Transverse colon (tissue), 4 donors: ENCODE data around the gene SIPA1L2. TPM values are rescaled to one million over a fixed set of nuclear protein-coding genes. Genes with fewer than 3 reads are reported as not detected.
A peak's percentile ranks its signal among the peaks of the same experiment; 100 is the strongest.

Experiments used
- DNase-seq: peaks from one replicate; pipeline ENCODE4 v3.0.0-alpha.2; 2019
- H3K27ac ChIP-seq, 4 donors: fragments of 200-600 bp; sonication (generic); 2 replicates each; pipeline ENCODE4 v1.5.1; 2016 to 2018; ENCODE audit warnings: inconsistent platforms in 4 of 4
- H3K27me3 ChIP-seq: fragments of 200-600 bp; sonication (generic); 2 replicates; pipeline ENCODE4 v1.5.1; 2017; ENCODE audit warnings: inconsistent platforms
- H3K36me3 ChIP-seq, 4 donors: fragments of 200-600 bp; sonication (generic); 2 replicates each; pipeline ENCODE4 v1.5.1; 2017 to 2019; ENCODE audit warnings: inconsistent platforms in 4 of 4
- H3K4me1 ChIP-seq, 4 donors: fragments of 200-600 bp; sonication (generic); 2 replicates each; pipeline ENCODE4 v1.5.1; 2017 to 2020; ENCODE audit warnings: inconsistent platforms in 4 of 4
- H3K4me3 ChIP-seq, 4 donors: fragments of 200-600 bp; sonication (generic); 1 replicate in 1 of 4; 2 replicates in 3 of 4; pipeline versions ENCODE4 v1.5.1 to v1.6.1; 2017 to 2019; ENCODE audit warnings: inconsistent platforms in 4 of 4
- H3K9me3 ChIP-seq, 2 donors: fragments of 200-600 bp; sonication (generic); 2 replicates each; pipeline ENCODE4 v1.5.1; 2017 to 2019; ENCODE audit warnings: inconsistent platforms in 2 of 2
- EP300 ChIP-seq: sonication (generic); formaldehyde crosslinking; IDR thresholded peaks from one replicate; pipeline ENCODE4 v1.6.1; 2017; ENCODE audit warnings: antibody characterized with exemption, low read depth
- POLR2A ChIP-seq: fragments of 450-650 bp; IDR thresholded peaks from one replicate; pipeline ENCODE4 v1.6.1; 2016; ENCODE audit warnings: antibody characterized with exemption, mild to moderate bottlenecking, moderate library complexity
- POLR2AphosphoS5 ChIP-seq, 3 donors: sonication (generic); formaldehyde crosslinking; IDR thresholded peaks; one replicate each; pipeline ENCODE4 v1.6.1; 2016; ENCODE audit warnings: antibody characterized with exemption in 3 of 3
- WGBS, 2 donors: methylation state at CpG; one replicate each; pipeline ENCODE4 v1.1.5; 2018; ENCODE audit warnings: low coverage in 1 of 2; 5-methylcytosine and 5-hydroxymethylcytosine counted together
- in situ Hi-C, 4 donors: fragments of 200-750 bp; cut with MboI; loops; one replicate each; pipeline versions ENCODE4 v1.15.0 to v1.15.1; 2017; ENCODE audit warnings: low sequenced_read_pairs in 3 of 4, low pct_ligation_motif_present in 1 of 4, low pct_unique_long_range_greater_than_20kb in 1 of 4
- intact Hi-C: fragments of 100-400 bp; cut with DNase I; formaldehyde crosslinking; loops from one replicate; pipeline ENCODE4 v1.15.1; 2023; ENCODE audit warnings: low total_unique reads
- total RNA-seq, 4 donors: library from RNA; depleted of rRNA; stranded (reverse); fragments of >200 nt; gene quantifications; one replicate each; pipeline ENCODE4 v1.1.0, GENCODE V29; 2016
- TF ChIP-seq, protein P1 (sequence below), 5 experiments: fragments of 200-600 bp in 3 of 5; fragments of 450-650 bp in 2 of 5; sonication (generic) in 3 of 5; IDR thresholded peaks; 1 replicate in 2 of 5; 2 replicates in 3 of 5; pipeline ENCODE4 v1.5.1; 2016 to 2017; ENCODE audit warnings: antibody characterized with exemption in 5 of 5, inconsistent platforms in 3 of 5, mild to moderate bottlenecking in 2 of 5, moderate library complexity in 1 of 5

Gene SIPA1L2
- total RNA-seq, 4 donors from 2014 or later, result 63.0 to 144 (median 97.8) TPM

DNA sequence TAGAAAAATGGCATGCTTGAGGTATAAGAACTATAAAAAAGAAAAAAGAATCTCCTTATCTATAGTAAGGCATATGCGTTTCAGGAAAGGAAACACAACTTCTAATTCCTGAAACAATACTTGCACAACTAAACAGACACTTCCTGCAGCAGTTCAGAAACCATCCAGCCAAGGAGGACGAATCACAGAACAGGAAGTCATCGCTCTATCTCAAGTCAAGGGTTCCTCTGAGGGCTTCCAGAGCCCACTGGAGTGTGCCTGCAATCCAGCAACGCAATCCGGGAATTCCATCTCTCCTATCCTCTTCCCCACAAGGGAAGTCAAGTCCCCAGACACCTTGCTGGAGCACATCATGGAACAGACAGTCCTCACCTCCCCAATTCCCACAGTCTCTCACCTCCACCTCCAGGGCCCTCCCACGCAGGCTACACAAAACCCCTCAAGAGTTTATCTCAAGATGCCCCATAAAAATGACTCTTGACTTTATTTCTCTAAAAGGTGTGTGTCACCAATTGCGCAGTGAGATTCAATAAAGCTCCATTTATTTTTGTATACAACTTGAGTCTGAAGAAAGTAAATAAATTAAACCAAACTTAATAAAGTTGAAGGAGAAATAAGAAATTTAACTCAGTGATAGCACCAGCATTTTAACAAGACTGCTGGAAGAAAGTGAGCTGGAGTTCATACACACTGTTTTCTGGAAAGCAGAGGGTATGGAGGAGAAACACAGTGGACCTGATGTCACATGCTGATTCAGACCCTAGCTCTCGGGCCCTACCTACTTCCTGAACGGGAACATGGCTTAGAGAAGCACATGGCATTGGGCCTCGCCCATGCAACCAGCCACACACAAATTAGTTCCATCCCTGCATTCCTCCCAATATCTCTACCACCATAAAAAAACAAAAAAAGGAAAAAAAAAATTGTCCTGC, 39.9 kb downstream of the SIPA1L2 start:
- intact Hi-C loops (loop anchor here (2.0 kb wide), 1 partner anchor 45 kb away; no protein-coding TSS in a partner anchor), in situ Hi-C loops (no loop called here)
- Histone ChIP-seq H3K27me3 (no peaks in the 10 kb centered on the region), H3K4me3 (no peak overlapping the region), H3K27ac (peak overlapping the region; percentile 16 to 61 (median 36)), H3K4me1 (peaks cover 0 to 31% (median 4%) of the 10 kb centered on the region in 4 donors), H3K36me3 (no peaks in the 10 kb centered on the region), H3K9me3 (no peaks in the 10 kb centered on the region)
- TF ChIP-seq, protein P1, sequence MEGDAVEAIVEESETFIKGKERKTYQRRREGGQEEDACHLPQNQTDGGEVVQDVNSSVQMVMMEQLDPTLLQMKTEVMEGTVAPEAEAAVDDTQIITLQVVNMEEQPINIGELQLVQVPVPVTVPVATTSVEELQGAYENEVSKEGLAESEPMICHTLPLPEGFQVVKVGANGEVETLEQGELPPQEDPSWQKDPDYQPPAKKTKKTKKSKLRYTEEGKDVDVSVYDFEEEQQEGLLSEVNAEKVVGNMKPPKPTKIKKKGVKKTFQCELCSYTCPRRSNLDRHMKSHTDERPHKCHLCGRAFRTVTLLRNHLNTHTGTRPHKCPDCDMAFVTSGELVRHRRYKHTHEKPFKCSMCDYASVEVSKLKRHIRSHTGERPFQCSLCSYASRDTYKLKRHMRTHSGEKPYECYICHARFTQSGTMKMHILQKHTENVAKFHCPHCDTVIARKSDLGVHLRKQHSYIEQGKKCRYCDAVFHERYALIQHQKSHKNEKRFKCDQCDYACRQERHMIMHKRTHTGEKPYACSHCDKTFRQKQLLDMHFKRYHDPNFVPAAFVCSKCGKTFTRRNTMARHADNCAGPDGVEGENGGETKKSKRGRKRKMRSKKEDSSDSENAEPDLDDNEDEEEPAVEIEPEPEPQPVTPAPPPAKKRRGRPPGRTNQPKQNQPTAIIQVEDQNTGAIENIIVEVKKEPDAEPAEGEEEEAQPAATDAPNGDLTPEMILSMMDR (IDR thresholded peaks at IDR 0.05), result no peak
- TF ChIP-seq EP300 (no peak), POLR2AphosphoS5 (IDR thresholded peaks at IDR 0.05) (no peak)
- no peak for DNase-seq
- WGBS, 2 donors, result 54 to 63% methylated on average over 3 to 10 of the region's 10 CpGs

GRCh38 chr1:232589111-232589811, 40.7 kb downstream of the SIPA1L2 start:
- H3K36me3 ChIP-seq, result no peaks in the 10 kb centered on the region
- H3K9me3 ChIP-seq, result no peaks in the 10 kb centered on the region
- in situ Hi-C loops (no loop called here), intact Hi-C loops (no loop called here)
- no peaks in the 10 kb centered on the region for H3K27me3 ChIP-seq
- H3K4me1 ChIP-seq, result peaks cover 0 to 31% (median 4%) of the 10 kb centered on the region in 4 donors
- TF ChIP-seq POLR2A (no peak), EP300 (no peak), POLR2AphosphoS5 (IDR thresholded peaks at IDR 0.05) (no peak)
- TF ChIP-seq, protein P1 (IDR thresholded peaks at IDR 0.05), result no peak
- peak overlapping the region in 2 of 4 donors; percentile 2 to 16 for H3K27ac ChIP-seq
- 66 to 85% methylated on average over 6 of the region's 6 CpGs for WGBS, 2 donors
- no peak for DNase-seq
- no peak overlapping the region for H3K4me3 ChIP-seq

DNA sequence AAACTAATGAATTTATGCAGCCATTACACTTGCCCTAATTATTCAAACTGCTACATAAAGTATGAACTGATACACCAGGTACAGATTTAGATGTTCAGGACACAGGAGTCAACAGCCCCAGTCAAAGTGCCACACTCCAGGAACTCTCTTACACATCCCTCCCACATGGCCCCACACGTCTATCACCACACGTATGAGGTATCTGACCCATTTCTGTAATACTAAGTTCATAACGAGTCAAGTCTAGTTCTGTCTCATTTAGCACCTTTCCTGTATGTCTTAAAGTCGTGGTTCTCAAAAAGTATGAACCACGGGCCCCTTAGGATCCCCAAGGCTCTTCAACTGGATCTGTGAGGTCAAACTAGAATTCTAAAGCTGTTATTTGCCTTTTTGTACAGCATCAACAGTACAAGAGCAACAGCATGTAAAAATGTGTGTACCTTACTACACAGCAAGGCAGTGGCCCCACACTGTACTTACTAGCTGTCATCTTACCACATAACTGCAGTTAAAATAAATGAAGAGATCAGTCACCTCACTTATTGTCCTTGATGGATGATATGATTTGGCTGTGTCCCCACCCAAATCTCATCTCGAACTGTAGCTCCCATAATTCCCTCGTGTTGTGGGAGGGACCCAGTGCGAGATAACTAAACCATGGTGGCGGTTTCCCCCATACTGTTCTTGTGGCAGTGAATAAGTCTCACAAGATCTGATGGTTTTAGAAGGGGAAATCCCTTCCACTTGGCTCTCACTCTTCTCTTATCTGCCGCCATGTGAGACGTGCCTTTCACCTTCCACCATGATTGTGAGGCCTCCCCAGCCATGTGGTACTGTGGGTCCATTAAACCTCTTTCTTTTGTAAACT, 42.6 kb downstream of the SIPA1L2 start:
- whole genome bisulfite sequencing, 2 donors, result 59 to 65% methylated on average over 5 to 11 of the region's 11 CpGs
- peaks cover 0 to 26% (median 4%) of the 10 kb centered on the region in 4 donors for H3K4me1 ChIP-seq
- in situ Hi-C loops, result no loop called here
- H3K27me3 ChIP-seq, result no peaks in the 10 kb centered on the region
- no peaks in the 10 kb centered on the region for H3K9me3 ChIP-seq
- DNase-seq, result no peak
- intact Hi-C loops, result no loop called here
- no peak overlapping the region for H3K27ac ChIP-seq
- H3K4me3 ChIP-seq, result no peak overlapping the region
- no peaks in the 10 kb centered on the region for H3K36me3 ChIP-seq
- no peak for TF ChIP-seq POLR2AphosphoS5 (IDR thresholded peaks at IDR 0.05)
- no peak for TF ChIP-seq EP300
- TF ChIP-seq POLR2A, result no peak
- TF ChIP-seq, protein P1 (IDR thresholded peaks at IDR 0.05), result no peak
